ENCODE data around the gene HTR3A. TPM values are rescaled to one million over a fixed set of nuclear protein-coding genes. Genes with fewer than 3 reads are reported as not detected.
"Not testable (repeated sequence)": the region's sequence is repeated elsewhere in the genome, so short reads cannot be mapped to it uniquely, and the experiment has no call there.

HTR3A gene
- under 1 TPM in 1 of 2 donors, not detected in 1; 0.67 TPM for total RNA-seq
- long read RNA-seq = 0 reads

DNA sequence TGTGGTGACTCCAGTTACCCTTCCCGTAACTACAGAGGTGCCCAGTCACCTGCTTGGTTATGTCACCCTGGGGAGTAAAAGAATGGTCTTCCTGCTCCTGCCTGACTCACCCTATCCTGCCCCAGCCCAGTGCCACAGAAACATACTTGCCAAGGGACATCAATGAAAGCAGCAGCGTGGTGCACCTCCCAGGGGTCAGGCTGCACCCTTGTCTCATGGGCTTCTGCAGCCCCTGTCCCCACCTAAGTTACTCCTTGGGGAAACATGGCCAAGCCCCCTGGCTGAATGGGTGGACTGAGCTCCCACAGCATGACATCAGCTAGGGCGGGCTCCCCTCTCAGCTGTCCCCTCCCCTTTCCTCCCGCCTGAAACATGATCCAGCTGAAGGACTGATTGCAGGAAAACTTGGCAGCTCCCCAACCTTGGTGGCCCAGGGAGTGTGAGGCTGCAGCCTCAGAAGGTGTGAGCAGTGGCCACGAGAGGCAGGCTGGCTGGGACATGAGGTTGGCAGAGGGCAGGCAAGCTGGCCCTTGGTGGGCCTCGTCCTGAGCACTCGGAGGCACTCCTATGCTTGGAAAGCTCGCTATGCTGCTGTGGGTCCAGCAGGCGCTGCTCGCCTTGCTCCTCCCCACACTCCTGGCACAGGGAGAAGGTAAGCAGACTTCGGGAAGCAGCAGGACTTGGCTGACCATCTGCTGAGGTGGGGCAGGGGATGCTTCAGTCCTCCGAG lies at the start of gene HTR3A:
Gene HTR3A, plus strand, starts transcription at position 368 of the 730 bp plus-strand sequence. Its CDS starts 218 bp downstream, at position 586.
- ATAC-seq = peak; percentile 81
- peak; percentile 50 to 65 for DNase-seq
- intact Hi-C loops (cut with DNase I, micrococcal nuclease) = no loop called here

GRCh38 chr11:113926273-113927197 lies 48.4 kb upstream of the HTR3A start:
- ATAC-seq (no peak), DNase-seq (no peak)
- intact Hi-C loops (cut with DNase I, micrococcal nuclease) = no loop called here

DNA sequence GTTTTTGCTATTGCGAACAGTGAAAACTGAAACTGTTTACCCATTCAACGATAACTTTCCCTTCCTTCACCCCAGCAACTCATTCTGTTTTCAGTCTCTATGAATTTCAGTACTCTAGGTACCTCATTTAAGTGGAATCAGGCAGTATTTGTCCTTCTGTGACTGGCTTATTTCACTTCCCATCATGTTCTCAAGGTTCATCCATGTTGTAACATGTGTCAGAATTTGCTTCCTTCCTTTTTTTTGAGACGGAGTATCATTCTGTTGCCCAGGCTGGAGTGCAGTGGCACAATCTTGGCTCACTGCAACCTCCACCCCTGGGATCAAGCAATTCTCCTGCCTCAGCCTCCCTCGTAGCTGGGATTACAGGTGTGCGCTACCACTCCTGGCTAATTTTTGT lies 46.6 kb upstream of the HTR3A start:
- ATAC-seq (no peak), DNase-seq (no peak)
- intact Hi-C loops (cut with DNase I, micrococcal nuclease) = no loop called here

GRCh38 chr11:113932788-113933187 lies 42.1 kb upstream of the HTR3A start:
- no peak for ATAC-seq
- DNase-seq = no peak
- intact Hi-C loops (cut with DNase I, micrococcal nuclease) = no loop called here

GRCh38 chr11:113934193-113934592 lies 40.7 kb upstream of the HTR3A start:
- DNase-seq; ATAC-seq; intact Hi-C loops (cut with DNase I, micrococcal nuclease): not testable (repeated sequence)

GRCh38 chr11:113934761-113935160 lies 40.1 kb upstream of the HTR3A start:
- DNase-seq (no peak), ATAC-seq (peak; percentile 63)
- intact Hi-C loops (cut with DNase I, micrococcal nuclease) = no loop called here

GRCh38 chr11:113935858-113936257 lies 39.0 kb upstream of the HTR3A start:
- no peak for DNase-seq
- intact Hi-C loops (cut with DNase I, micrococcal nuclease) = no loop called here
- ATAC-seq = no peak

DNA sequence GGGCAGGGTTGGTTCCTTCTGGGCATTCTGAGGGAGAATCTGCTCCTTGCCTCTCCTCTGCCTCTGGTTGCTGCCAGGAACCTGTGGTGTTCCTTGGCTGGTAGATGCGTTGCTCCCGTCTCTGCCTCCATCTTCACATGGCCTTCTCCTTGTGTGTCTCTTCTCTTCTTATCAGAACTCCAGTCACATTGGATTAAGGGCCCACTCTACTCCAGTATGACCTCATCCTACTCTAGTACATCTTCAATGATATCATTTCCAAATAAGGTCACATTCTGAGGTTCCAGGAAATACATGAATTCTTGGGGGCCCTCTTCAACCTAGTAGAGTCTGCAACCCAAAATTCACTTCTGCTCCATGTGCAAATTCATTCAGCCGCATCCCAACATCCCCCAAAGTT lies 37.0 kb upstream of the HTR3A start:
- intact Hi-C loops (cut with DNase I, micrococcal nuclease) = no loop called here
- DNase-seq = no peak

GRCh38 chr11:113942256-113942655 lies 32.7 kb upstream of the HTR3A start:
- ATAC-seq = no peak
- intact Hi-C loops (cut with DNase I, micrococcal nuclease) = no loop called here
- no peak for DNase-seq

More for the DNA sequence above, 37.0 kb upstream of the HTR3A start:
- no peak for ATAC-seq

DNA sequence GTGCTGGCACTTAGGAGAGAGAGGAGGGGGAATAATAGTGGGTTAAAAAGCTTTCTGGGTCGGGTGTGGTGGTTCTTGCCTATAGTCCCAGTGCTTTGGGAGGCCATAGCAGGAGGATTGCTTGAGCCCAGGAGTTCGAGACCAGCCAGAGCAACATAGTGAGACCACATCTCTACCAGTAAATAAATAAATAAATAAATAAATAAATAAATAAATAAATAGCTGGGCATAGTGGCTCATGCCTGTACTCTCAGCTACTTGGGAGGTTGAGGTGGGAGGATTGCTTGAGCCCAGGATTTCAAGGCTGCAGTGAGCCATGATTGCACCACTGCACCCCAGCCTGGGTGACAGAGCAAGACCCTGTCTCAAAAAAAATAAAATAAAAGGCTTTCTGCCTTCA lies 28.7 kb upstream of the HTR3A start:
- intact Hi-C loops (cut with DNase I, micrococcal nuclease); ATAC-seq; DNase-seq: not testable (repeated sequence)

- intact Hi-C loops (cut with DNase I, micrococcal nuclease) = no loop called here
- DNase-seq = no peak
- ATAC-seq = no peak
Observed at GRCh38 chr11:113947994-113948393, 26.9 kb upstream of the HTR3A start.

DNA sequence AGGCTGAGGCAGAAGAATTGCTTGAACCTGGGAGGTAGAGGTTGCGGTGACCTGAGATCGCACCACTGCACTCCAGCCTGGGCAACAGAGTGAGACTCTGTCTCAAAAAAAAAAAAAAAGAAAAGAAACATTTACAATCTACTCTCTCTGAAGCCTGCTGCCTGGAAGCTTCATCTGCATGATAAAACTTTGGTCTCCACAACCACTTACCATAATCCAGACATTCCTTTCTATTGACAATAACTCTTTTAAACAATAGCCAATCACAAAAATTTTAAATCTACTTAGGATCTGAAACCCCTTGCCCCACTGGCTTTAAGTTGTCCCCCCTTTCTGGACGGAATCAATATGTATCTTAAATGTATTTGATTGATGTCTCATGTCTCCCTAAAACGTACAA lies 25.0 kb upstream of the HTR3A start:
- no peak for ATAC-seq
- no peak for DNase-seq
- intact Hi-C loops (cut with DNase I, micrococcal nuclease) = no loop called here

- DNase-seq = no peak
- intact Hi-C loops (cut with DNase I, micrococcal nuclease) = no loop called here
- no peak for ATAC-seq
Observed at GRCh38 chr11:113951537-113951936, 23.4 kb upstream of the HTR3A start.

DNA sequence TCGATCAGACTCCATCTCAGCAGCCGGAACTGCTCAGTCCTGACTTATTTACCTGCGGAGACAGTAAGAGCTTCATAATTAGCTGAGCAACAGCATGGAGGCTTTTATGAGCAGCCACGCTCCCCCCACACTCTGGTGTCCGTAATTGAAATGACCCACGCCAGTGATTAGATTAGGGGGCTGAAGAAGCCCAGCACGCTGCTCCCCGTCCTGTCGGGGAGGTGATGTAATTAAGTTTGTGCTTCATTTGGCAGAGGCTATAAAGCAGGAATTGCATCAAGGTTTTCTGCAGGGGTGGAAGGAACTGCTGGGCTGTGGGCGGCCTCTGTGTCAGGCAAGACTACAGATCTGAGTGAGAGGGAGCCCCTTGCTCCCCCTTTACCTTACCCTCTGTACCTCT lies 22.8 kb upstream of the HTR3A start:
- intact Hi-C loops (cut with DNase I, micrococcal nuclease) = no loop called here
- ATAC-seq = no peak
- no peak for DNase-seq

DNA sequence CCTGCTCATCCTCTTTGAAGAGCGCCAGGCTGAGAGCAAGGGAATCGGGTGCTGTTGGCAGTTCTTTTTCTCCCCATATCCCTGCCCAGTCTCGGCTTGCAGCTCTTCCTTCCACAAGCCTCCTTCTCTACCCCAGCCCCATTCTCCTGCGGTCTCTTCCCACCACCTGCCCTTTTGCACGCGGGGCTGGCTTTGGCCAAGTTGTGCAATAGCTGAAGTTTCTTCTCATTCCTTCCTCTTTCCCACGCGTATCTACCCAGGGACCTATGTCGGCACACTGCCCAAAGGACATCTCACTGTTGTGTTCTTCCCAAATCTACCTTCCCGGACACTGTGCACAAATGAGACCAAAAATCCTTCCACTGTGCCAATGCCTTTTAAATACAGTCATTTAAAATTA lies 22.3 kb upstream of the HTR3A start:
- ATAC-seq = no peak
- intact Hi-C loops (cut with DNase I, micrococcal nuclease) = no loop called here
- DNase-seq = no peak

DNA sequence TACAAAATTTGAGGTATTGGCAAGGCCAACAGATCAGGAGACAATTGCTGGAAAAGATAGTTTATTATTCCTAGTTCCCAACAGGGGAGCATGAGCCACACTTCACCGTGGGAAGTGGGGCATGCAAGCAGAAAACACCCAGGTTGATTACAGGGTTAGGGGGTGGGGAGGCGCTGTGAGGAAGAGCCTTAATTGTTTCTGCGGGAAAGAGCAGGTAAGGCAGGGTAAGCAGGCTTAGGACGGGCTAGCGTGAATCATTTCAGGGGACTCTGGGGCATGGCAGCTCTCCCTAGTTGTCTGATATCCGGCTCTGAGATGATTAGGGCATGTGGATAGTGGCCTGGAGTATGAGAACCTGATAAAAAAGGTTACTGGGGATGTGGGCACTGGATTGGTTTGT lies 20.7 kb upstream of the HTR3A start:
- DNase-seq (no peak), ATAC-seq (no peak)
- intact Hi-C loops (cut with DNase I, micrococcal nuclease) = no loop called here

DNA sequence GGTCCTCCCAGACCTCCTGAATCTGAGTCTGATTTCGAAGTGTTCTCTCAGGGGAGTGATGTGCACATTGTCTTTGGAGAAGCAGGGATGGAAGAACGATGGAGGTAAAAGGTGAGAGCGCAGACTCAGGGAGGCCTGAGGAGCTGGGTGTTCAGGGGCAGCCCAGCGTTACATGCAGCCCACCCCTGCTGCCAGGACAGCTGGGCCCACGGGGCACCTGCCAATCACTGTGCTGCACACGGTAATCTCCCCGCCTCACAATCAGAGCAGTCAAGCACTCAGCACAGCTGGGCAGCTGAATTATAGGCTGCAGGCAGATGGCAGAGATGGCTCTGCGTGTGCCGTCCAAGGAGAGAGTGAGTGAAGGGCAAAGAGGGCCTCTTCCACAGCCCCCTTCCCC lies 17.9 kb upstream of the HTR3A start:
- intact Hi-C loops (cut with DNase I, micrococcal nuclease) = no loop called here
- DNase-seq (no peak), ATAC-seq (no peak)

DNA sequence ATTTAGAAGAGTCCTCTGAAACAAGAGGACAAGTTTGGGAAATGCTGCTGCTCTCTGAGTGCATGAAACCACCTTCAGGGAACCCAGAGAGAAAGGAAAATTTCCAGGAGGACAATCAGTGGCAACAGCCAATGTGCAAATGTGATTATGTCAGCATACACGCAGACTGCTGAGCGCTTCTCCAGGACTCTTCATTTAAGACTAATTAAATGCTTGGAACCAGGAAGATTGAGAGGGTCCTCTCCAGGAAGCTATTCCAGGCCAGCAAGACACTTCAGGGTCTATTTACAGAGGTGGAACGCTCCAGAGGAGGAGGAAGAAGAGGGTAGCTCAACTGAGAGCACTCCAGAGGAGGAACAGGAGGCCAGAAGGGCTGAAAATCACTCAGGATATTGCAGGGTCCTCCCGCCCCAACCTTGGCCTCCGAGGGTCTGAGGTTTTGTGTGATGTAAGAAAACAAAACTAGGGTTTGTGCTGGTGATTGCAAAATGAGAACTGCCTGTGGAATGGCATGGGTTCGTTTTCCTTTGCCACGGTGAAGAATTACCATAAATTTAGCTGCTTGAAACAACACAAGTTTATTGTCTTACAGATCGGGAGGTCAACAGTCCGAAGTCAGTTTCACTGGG lies 14.1 kb upstream of the HTR3A start:
- intact Hi-C loops (cut with DNase I, micrococcal nuclease) = no loop called here
- no peak for ATAC-seq
- no peak for DNase-seq

GRCh38 chr11:113967361-113967760 lies 7.5 kb upstream of the HTR3A start:
- ATAC-seq = no peak
- DNase-seq = no peak
- intact Hi-C loops (cut with DNase I, micrococcal nuclease) = no loop called here

All from left colon (tissue), 2 donors.